Measurements from ENCODE around the gene NPC1L1.

The NPC1L1 gene

DNA sequence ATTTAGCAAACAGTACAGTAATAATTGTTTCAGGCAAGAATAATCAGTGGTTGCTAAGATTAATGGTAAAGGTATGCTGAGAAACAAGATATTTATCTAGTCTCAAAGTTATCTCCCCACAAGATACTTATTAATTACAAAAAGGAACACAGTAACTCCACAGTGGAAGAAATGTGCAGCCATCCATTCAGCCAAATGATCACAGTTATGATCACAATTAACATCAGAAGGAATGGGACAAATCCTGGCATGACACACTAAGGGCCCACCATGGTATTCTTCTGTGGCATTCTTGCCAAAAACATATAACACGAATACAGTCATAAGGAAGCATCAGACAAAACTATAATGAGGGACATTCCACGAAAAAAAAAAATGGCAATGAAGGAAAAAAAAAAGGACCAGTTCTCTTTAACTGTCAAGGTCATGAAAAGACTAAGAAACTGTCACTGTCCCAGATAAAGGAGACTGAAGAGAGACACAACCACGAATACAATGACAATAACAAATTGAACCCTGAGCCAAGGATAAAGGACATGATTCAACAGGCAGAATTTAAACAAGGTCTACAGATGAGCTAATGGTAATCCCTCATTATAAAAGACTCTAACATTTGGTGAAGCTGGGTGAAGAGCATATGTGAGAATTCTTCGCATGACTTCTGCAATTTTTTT, 71.5 kb downstream of the NPC1L1 start:
- TF ChIP-seq, protein P1, sequence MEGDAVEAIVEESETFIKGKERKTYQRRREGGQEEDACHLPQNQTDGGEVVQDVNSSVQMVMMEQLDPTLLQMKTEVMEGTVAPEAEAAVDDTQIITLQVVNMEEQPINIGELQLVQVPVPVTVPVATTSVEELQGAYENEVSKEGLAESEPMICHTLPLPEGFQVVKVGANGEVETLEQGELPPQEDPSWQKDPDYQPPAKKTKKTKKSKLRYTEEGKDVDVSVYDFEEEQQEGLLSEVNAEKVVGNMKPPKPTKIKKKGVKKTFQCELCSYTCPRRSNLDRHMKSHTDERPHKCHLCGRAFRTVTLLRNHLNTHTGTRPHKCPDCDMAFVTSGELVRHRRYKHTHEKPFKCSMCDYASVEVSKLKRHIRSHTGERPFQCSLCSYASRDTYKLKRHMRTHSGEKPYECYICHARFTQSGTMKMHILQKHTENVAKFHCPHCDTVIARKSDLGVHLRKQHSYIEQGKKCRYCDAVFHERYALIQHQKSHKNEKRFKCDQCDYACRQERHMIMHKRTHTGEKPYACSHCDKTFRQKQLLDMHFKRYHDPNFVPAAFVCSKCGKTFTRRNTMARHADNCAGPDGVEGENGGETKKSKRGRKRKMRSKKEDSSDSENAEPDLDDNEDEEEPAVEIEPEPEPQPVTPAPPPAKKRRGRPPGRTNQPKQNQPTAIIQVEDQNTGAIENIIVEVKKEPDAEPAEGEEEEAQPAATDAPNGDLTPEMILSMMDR (IDR thresholded peaks at IDR 0.05): no peak

DNA sequence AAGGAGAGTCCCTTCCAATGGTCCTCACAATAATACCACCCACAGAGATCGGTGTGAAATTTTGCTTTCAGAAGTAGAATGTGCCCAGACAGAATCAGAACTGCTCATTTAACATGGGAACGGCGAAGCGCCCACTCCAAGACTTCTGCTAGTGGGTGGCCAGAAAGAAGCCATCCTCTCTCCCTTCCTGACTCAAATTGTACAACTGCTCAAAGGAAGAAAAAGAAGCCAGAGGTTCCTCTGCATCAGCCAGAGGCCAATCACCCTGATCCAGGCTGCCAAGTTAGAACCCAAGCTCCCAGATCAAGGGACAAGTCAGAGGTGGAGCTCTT, 73.9 kb downstream of the NPC1L1 start:
- TF ChIP-seq, protein P1 (IDR thresholded peaks at IDR 0.05): no peak

GRCh38 chr7:44466300-44467216, 74.6 kb downstream of the NPC1L1 start:
- TF ChIP-seq, protein P1 (IDR thresholded peaks at IDR 0.05): no peak

- TF ChIP-seq, protein P1 (IDR thresholded peaks at IDR 0.05): no peak
Measured at GRCh38 chr7:44465490-44465889, 75.6 kb downstream of the NPC1L1 start.

DNA sequence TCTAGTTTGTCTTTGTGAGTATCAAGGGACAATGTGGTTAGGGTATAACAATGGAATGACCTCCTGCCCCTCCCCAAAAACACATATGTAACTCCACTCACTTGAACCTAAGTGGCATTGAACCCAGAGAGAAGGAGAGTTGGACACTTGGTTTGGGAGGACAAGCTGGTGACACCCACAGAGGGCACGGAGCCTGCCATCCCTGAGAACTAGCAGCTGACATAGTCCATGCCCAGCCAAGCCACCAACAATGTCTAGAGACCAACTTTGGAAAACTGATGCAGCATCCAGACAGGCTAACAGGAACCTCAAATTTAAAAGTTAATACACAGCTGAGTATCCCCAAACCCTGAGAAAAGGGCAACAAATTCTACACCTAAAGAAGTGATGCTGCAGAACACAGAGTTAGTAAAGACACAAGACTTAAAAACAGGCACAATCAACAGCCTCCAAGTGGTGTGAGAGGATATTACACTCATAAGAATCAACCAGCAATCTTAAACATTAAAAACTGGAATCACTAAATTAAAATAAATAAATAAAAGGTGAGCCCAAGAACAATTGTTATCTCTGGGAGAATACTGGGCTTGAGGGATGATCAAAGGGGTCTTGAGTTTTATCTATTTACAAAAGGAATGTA, 77.8 kb downstream of the NPC1L1 start:
- TF ChIP-seq, protein P1 (IDR thresholded peaks at IDR 0.05): 0 out of 2 replicates have a peak, but pooled peaks have one; percentile 30

Data from LNCAP (cell line).